Esophagus squamous epithelium (tissue), 5 donors: ENCODE data around the gene FAM151A. TPM values are rescaled to one million over a fixed set of nuclear protein-coding genes. Genes with fewer than 3 reads are reported as not detected.

Experiments
- DNase-seq: peaks from one replicate; lab custom pipeline; 2025; lab: John Stamatoyannopoulos, UW
- H3K27ac ChIP-seq, 4 donors: fragments of 200-600 bp; sonication (generic); one replicate each; pipeline ENCODE4 v1.5.1; 2016 to 2019; ENCODE audit warnings: mild to moderate bottlenecking in 1 of 4
- H3K27me3 ChIP-seq, 4 donors: fragments of 200-600 bp; sonication (generic); 1 replicate in 3 of 4; 2 replicates in 1 of 4; pipeline versions ENCODE4 v1.5.1 to v1.6.0; 2017 to 2021; ENCODE audit warnings: antibody characterized with exemption in 1 of 4
- H3K36me3 ChIP-seq, 3 donors: fragments of 200-600 bp; sonication (generic); one replicate each; pipeline ENCODE4 v1.5.1; 2016 to 2019
- H3K4me1 ChIP-seq, 3 donors: fragments of 200-600 bp; sonication (generic); one replicate each; pipeline ENCODE4 v1.5.1; 2017 to 2019
- H3K4me3 ChIP-seq, 4 donors: fragments of 200-600 bp; sonication (generic); 1 replicate in 3 of 4; 2 replicates in 1 of 4; pipeline ENCODE4 v1.5.1; 2016 to 2019; ENCODE audit warnings: mild to moderate bottlenecking in 2 of 4, moderate library complexity in 1 of 4
- H3K9me3 ChIP-seq, 3 donors: fragments of 200-600 bp; sonication (generic); one replicate each; pipeline ENCODE4 v1.5.1; 2016 to 2019
- CTCF ChIP-seq, 6 experiments: fragments of 450-650 bp in 4 of 6; fragments of 200-600 bp in 2 of 6; sonication (generic) in 2 of 6; IDR thresholded peaks; one replicate each; pipeline ENCODE4 v1.5.1; 2016 to 2019; ENCODE audit warnings: antibody characterized with exemption in 6 of 6, mild to moderate bottlenecking in 4 of 6, moderate library complexity in 4 of 6
- POLR2A ChIP-seq, 4 donors: fragments of 450-650 bp; IDR thresholded peaks; one replicate each; pipeline ENCODE4 v1.6.1; 2017; ENCODE audit warnings: antibody characterized with exemption in 4 of 4, mild to moderate bottlenecking in 4 of 4, moderate library complexity in 3 of 4
- WGBS, 2 donors: methylation state at CpG; one replicate each; pipeline ENCODE4 v1.1.5; 2018; 5-methylcytosine and 5-hydroxymethylcytosine counted together
- intact Hi-C: fragments of 100-400 bp; cut with DNase I; formaldehyde crosslinking; loops from one replicate; pipeline ENCODE4 v1.15.0; 2022
- total RNA-seq, 4 donors: library from RNA; depleted of rRNA; stranded (reverse); fragments of >200 nt; gene quantifications; one replicate each; pipeline ENCODE4 v1.1.0, GENCODE V29; 2016
- donor health status: DM: yes; HTN: yes; CAD: no.

The FAM151A gene
- total RNA-seq, 4 donors from 2014 or later: 0.35 TPM; not detected in 3

- DNase-seq: no peak
- H3K27me3 ChIP-seq: no peaks in the 10 kb centered on the region
- no peak overlapping the region for H3K4me3 ChIP-seq
- WGBS, 2 donors: 81% methylated on average over 3 of the region's 3 CpGs; no CpG with 5 or more reads in 1 of the 2 donors
- no peaks in the 10 kb centered on the region for H3K9me3 ChIP-seq
- H3K27ac ChIP-seq: no peak overlapping the region
- TF ChIP-seq CTCF (IDR thresholded peaks at IDR 0.05) (no peak), POLR2A (IDR thresholded peaks at IDR 0.05) (no peak)
- no peaks in the 10 kb centered on the region for H3K4me1 ChIP-seq
- intact Hi-C loops: no loop called here
- H3K36me3 ChIP-seq: peaks cover 0 to 86% (median 6%) of the 10 kb centered on the region in 3 donors
These were observed 26.6 kb downstream of the FAM151A start for GRCh38 chr1:54596756-54597155.

- no peak for TF ChIP-seq CTCF (IDR thresholded peaks at IDR 0.05)
- TF ChIP-seq POLR2A (IDR thresholded peaks at IDR 0.05): no peak
- Histone ChIP-seq H3K9me3 (no peaks in the 10 kb centered on the region), H3K36me3 (peaks cover 0 to 86% (median 6%) of the 10 kb centered on the region in 3 donors), H3K27me3 (no peaks in the 10 kb centered on the region), H3K27ac (no peak overlapping the region), H3K4me3 (no peak overlapping the region), H3K4me1 (no peaks in the 10 kb centered on the region)
- WGBS, 2 donors: 60 to 93% methylated on average over 1 to 3 of the region's 3 CpGs
- intact Hi-C loops: no loop called here
- no peak for DNase-seq
These were observed 27.3 kb downstream of the FAM151A start for GRCh38 chr1:54595956-54596498.

- no peak for DNase-seq
- H3K36me3 ChIP-seq: peaks cover 0 to 80% (median 6%) of the 10 kb centered on the region in 3 donors
- H3K4me3 ChIP-seq: no peak overlapping the region
- intact Hi-C loops: no loop called here
- no peaks in the 10 kb centered on the region for H3K4me1 ChIP-seq
- H3K9me3 ChIP-seq: no peaks in the 10 kb centered on the region
- no peaks in the 10 kb centered on the region for H3K27me3 ChIP-seq
- TF ChIP-seq POLR2A (IDR thresholded peaks at IDR 0.05): no peak
- no peak for TF ChIP-seq CTCF (IDR thresholded peaks at IDR 0.05)
- H3K27ac ChIP-seq: no peak overlapping the region
- 92% methylated on average over 5 of the region's 16 CpGs; no CpG with 5 or more reads in 1 of the 2 donors for WGBS, 2 donors
These were observed 28.9 kb downstream of the FAM151A start for GRCh38 chr1:54594463-54594862.

- 90% methylated on average over 2 of the region's 10 CpGs; no CpG with 5 or more reads in 1 of the 2 donors for WGBS, 2 donors
- no peaks in the 10 kb centered on the region for H3K4me1 ChIP-seq
- no peak for DNase-seq
- no peaks in the 10 kb centered on the region for H3K27me3 ChIP-seq
- TF ChIP-seq CTCF (IDR thresholded peaks at IDR 0.05) (no peak), POLR2A (IDR thresholded peaks at IDR 0.05) (no peak)
- intact Hi-C loops: no loop called here
- peaks cover 0 to 81% (median 6%) of the 10 kb centered on the region in 3 donors for H3K36me3 ChIP-seq
- no peak overlapping the region for H3K27ac ChIP-seq
- no peak overlapping the region for H3K4me3 ChIP-seq
- no peaks in the 10 kb centered on the region for H3K9me3 ChIP-seq
These were observed 29.7 kb downstream of the FAM151A start for GRCh38 chr1:54593571-54594160.

- H3K4me3 ChIP-seq: no peak overlapping the region
- H3K36me3 ChIP-seq: peaks cover 0 to 78% (median 5%) of the 10 kb centered on the region in 3 donors
- H3K4me1 ChIP-seq: no peaks in the 10 kb centered on the region
- H3K27ac ChIP-seq: no peak overlapping the region
- TF ChIP-seq POLR2A (IDR thresholded peaks at IDR 0.05) (no peak), CTCF (IDR thresholded peaks at IDR 0.05) (no peak)
- 86 to 93% methylated on average over 3 to 4 of the region's 5 CpGs for WGBS, 2 donors
- intact Hi-C loops: no loop called here
- no peaks in the 10 kb centered on the region for H3K27me3 ChIP-seq
- DNase-seq: no peak
- no peaks in the 10 kb centered on the region for H3K9me3 ChIP-seq
These were observed 32.1 kb downstream of the FAM151A start for GRCh38 chr1:54591127-54591756.
